ENCODE measurements around the gene SPN. TPM values are rescaled to one million over a fixed set of nuclear protein-coding genes. Genes with fewer than 3 reads are reported as not detected.

Gene SPN
- total RNA-seq, 1 experiment from 2014 or later, result 0.47 TPM

DNA sequence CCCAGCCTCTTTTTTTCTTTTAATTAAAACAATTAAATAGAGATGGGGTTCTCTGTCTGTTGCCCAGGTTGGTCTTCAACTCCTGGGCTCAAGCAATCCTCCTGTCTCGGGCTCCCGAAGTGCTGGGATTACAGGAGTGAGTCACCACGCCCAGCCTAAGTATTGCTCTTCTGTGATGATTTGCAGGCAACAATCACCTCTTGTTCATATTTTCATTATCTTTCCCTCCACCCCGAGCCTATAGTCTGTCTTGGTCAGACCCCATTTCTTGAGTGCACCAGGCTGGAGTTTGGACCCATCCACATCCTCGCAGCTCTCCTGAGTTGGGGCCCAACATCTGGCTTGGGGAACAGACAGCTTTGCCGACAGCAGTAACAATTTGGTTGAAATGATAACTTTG, 4.3 kb upstream of the SPN start (continued):
- TF ChIP-seq, protein P1, sequence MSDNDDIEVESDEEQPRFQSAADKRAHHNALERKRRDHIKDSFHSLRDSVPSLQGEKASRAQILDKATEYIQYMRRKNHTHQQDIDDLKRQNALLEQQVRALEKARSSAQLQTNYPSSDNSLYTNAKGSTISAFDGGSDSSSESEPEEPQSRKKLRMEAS (IDR thresholded peaks at IDR 0.05), result no peak
- TF ChIP-seq, protein P2, sequence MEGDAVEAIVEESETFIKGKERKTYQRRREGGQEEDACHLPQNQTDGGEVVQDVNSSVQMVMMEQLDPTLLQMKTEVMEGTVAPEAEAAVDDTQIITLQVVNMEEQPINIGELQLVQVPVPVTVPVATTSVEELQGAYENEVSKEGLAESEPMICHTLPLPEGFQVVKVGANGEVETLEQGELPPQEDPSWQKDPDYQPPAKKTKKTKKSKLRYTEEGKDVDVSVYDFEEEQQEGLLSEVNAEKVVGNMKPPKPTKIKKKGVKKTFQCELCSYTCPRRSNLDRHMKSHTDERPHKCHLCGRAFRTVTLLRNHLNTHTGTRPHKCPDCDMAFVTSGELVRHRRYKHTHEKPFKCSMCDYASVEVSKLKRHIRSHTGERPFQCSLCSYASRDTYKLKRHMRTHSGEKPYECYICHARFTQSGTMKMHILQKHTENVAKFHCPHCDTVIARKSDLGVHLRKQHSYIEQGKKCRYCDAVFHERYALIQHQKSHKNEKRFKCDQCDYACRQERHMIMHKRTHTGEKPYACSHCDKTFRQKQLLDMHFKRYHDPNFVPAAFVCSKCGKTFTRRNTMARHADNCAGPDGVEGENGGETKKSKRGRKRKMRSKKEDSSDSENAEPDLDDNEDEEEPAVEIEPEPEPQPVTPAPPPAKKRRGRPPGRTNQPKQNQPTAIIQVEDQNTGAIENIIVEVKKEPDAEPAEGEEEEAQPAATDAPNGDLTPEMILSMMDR (IDR thresholded peaks at IDR 0.05 in 2 of 3, conservative IDR thresholded peaks at IDR 0.05 in 1 of 3; ENCODE audit: borderline replicate concordance in 1 of 3, insufficient read depth in 1 of 3, low read depth in 2 of 3, low read length in 2 of 3), result no peak
- TF ChIP-seq SRF (IDR thresholded peaks at IDR 0.05; ENCODE audit: low read depth) (no peak), FOSL1 (IDR thresholded peaks at IDR 0.05; ENCODE audit: low read depth) (no peak), CEBPB (IDR thresholded peaks at IDR 0.05; ENCODE audit: low read depth) (no peak), RAD21 (IDR thresholded peaks at IDR 0.05; ENCODE audit: low read depth) (no peak)

DNA sequence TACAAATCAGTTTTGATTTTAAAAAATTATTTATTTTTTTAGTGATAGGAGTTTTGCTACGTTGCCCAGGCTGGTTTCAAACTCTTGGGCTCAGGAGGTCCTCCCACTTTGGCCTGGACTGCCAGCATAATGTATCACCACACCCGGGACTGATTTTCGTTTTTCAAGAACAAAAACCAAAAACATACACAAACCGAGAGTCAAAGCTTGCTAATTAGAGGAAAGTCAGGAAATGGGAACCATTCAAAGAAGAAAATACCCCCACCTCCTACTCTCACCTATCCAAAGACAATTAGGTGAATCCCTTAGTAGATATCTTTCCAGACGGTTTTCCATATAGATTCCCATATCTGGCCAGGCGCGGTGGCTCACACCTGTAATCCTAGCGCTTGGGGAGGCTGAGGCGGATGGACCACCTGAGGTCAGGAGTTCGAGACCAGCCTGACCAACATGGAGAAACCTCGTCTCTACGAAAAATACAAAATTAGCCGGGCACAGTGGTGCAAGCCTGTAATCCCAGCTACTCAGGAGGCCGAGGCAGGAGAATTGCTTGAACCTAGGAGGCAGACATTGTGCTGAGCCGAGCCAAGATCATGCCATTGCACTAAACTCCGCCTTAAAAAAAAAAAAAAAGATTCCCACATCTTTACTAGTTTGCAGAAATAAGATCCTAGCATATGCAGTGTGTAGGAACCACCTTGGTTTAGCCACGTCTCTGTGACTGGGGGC, 883 bp upstream of the SPN start:
- H3K9me2 ChIP-seq (ENCODE audit: insufficient read depth), result no peaks in the 10 kb centered on the region
- ChIA-PET RAD21 (ENCODE audit: low non-redundant PET in 1 of 2, low total read pairs in 2 of 2, uncharacterized antibody in 2 of 2, unreplicated experiment in 2 of 2) (no interaction called here), CTCF (interaction anchor here (0.9 kb wide), 1 partner anchor 38 kb away, joined by 3 read pairs; no protein-coding TSS in a partner anchor), POLR2A (interaction anchor here (0.5 kb wide), 1 partner anchor 67 kb away, joined by 6 read pairs; no protein-coding TSS in a partner anchor)
- no peaks in the 10 kb centered on the region for H4K20me1 ChIP-seq (ENCODE audit: insufficient read depth)
- H3K36me3 ChIP-seq (ENCODE audit: control insufficient read depth in 1 of 2, insufficient read depth in 2 of 2, low read length in 2 of 2), result no peaks in the 10 kb centered on the region
- H3K4me2 ChIP-seq (ENCODE audit: low read length), result no peak overlapping the region
- H2AFZ ChIP-seq (ENCODE audit: low read depth, low read length, poor library complexity, severe bottlenecking), result no peak overlapping the region
- H3K9ac ChIP-seq (ENCODE audit: low read length), result no peak overlapping the region
- intact Hi-C loops (cut with micrococcal nuclease), result no loop called here
- H3K4me1 ChIP-seq (ENCODE audit: control insufficient read depth in 1 of 2, insufficient read depth in 2 of 2, low read length in 2 of 2), result no peaks in the 10 kb centered on the region
- no peak for ATAC-seq
- H3K79me2 ChIP-seq (ENCODE audit: insufficient read depth, low read length), result no peaks in the 10 kb centered on the region
- H3K9me3 ChIP-seq (ENCODE audit: control insufficient read depth in 1 of 2, insufficient read depth in 1 of 2, low read depth in 1 of 2, low read length in 2 of 2), result no peaks in the 10 kb centered on the region
- no TSS peak for BruUV-seq (replicated peaks)
- no peak overlapping the region for H3K27ac ChIP-seq (ENCODE audit: low read depth, low read length)
- DNase-seq (ENCODE audit: low read depth, low spot score), result no peak
- H3K27me3 ChIP-seq (ENCODE audit: insufficient read depth, low read length), result no peaks in the 10 kb centered on the region
- no peak overlapping the region for H3K4me3 ChIP-seq (replicated peaks in 1 of 2; ENCODE audit: low read depth in 1 of 2, low read length in 2 of 2)
- TF ChIP-seq, protein P1 (IDR thresholded peaks at IDR 0.05), result no peak
- TF ChIP-seq EZH2 (IDR thresholded peaks at IDR 0.05), result no peak
